H9 (cell line): ENCODE data around the gene PHTF1. TPM values are rescaled to one million over a fixed set of nuclear protein-coding genes. Genes with fewer than 3 reads are reported as not detected.

Source experiments
- DNase-seq: peaks from one replicate; pipeline ENCODE4 v3.0.0-alpha.2; 2017
- H2AFZ ChIP-seq: one replicate; pipeline ENCODE4 v1.6.1; 2013; ENCODE audit warnings: mild to moderate bottlenecking, low read length, control low read depth, moderate library complexity
- H2AK5ac ChIP-seq: 2 replicates; pipeline ENCODE4 v1.6.1; 2013; ENCODE audit warnings: low read length, control low read depth, mixed read lengths; ENCODE audit not compliant: insufficient read length
- H2BK120ac ChIP-seq: one replicate; pipeline ENCODE4 v1.6.1; 2013; ENCODE audit warnings: low read depth, mild to moderate bottlenecking, low read length, control low read depth, inconsistent platforms; ENCODE audit not compliant: poor library complexity, severe bottlenecking
- H2BK12ac ChIP-seq: 2 replicates; pipeline ENCODE4 v1.6.1; 2013; ENCODE audit warnings: low read length, control low read depth, mixed read lengths, low read depth; ENCODE audit not compliant: insufficient read length
- H2BK15ac ChIP-seq: 2 replicates; pipeline ENCODE4 v1.6.1; 2013; ENCODE audit warnings: low read depth, low read length, control low read depth
- H2BK20ac ChIP-seq: one replicate; pipeline ENCODE4 v1.6.1; 2013; ENCODE audit warnings: low read depth, mild to moderate bottlenecking, low read length, control low read depth, inconsistent platforms; ENCODE audit not compliant: poor library complexity, severe bottlenecking
- H2BK5ac ChIP-seq: 2 replicates; pipeline ENCODE4 v1.6.1; 2013; ENCODE audit warnings: low read length, control low read depth, mixed read lengths; ENCODE audit not compliant: insufficient read length
- H3K14ac ChIP-seq: 2 replicates; pipeline ENCODE4 v1.6.1; 2013; ENCODE audit warnings: low read length, control low read depth; ENCODE audit not compliant: insufficient read depth
- H3K18ac ChIP-seq: 2 replicates; pipeline ENCODE4 v1.6.1; 2013; ENCODE audit warnings: low read depth, mild to moderate bottlenecking, mixed read lengths, low read length, control low read depth; ENCODE audit not compliant: insufficient read length
- H3K23ac ChIP-seq: 2 replicates; pipeline ENCODE4 v1.6.1; 2013; ENCODE audit warnings: low read length, control low read depth, mixed read lengths, low read depth; ENCODE audit not compliant: insufficient read length
- H3K23me2 ChIP-seq: 2 replicates; pipeline ENCODE4 v1.6.1; 2013; ENCODE audit warnings: low read depth, mild to moderate bottlenecking, mixed read lengths, low read length, control low read depth; ENCODE audit not compliant: insufficient read length, poor library complexity, severe bottlenecking
- H3K27ac ChIP-seq: 2 replicates; pipeline ENCODE4 v1.5.1; 2013; ENCODE audit warnings: low read length, control low read depth, mixed read lengths, low read depth; ENCODE audit not compliant: insufficient read length
- H3K27me3 ChIP-seq: 2 replicates; pipeline ENCODE4 v1.6.1; 2013; ENCODE audit warnings: low read length, control low read depth, inconsistent platforms; ENCODE audit not compliant: insufficient read depth
- H3K4ac ChIP-seq: 2 replicates; pipeline ENCODE4 v1.6.1; 2013; ENCODE audit warnings: low read depth, mild to moderate bottlenecking, control low read depth, inconsistent platforms, low read length, moderate library complexity
- H3K4me1 ChIP-seq: 2 replicates; pipeline ENCODE4 v1.6.1; 2013; ENCODE audit warnings: low read length, control low read depth, inconsistent platforms; ENCODE audit not compliant: insufficient read depth
- H3K4me2 ChIP-seq: 2 replicates; pipeline ENCODE4 v1.6.1; 2013; ENCODE audit warnings: low read length, control low read depth, mixed read lengths; ENCODE audit not compliant: insufficient read length, insufficient read depth
- H3K56ac ChIP-seq: 2 replicates; pipeline ENCODE4 v1.6.1; 2013; ENCODE audit warnings: low read depth, mild to moderate bottlenecking, mixed read lengths, low read length, control low read depth; ENCODE audit not compliant: insufficient read length
- H3K79me1 ChIP-seq: 2 replicates; pipeline ENCODE4 v1.6.1; 2013; ENCODE audit warnings: low read depth, mild to moderate bottlenecking, moderate library complexity, low read length, control low read depth, inconsistent platforms; ENCODE audit not compliant: insufficient read depth, poor library complexity, severe bottlenecking
- H3K79me2 ChIP-seq: 2 replicates; pipeline ENCODE4 v1.6.1; 2013; ENCODE audit warnings: low read length, control low read depth, inconsistent platforms; ENCODE audit not compliant: insufficient read depth
- H3K9ac ChIP-seq: 2 replicates; pipeline ENCODE4 v1.6.1; 2013; ENCODE audit warnings: low read length, control low read depth, mixed read lengths; ENCODE audit not compliant: insufficient read length; ENCODE audit errors: extremely low read depth
- H3K9me3 ChIP-seq: one replicate; pipeline ENCODE4 v1.6.1; 2013; ENCODE audit warnings: low read depth, low read length, inconsistent platforms; ENCODE audit not compliant: control insufficient read depth
- H3T11ph ChIP-seq: one replicate; pipeline ENCODE4 v1.6.1; 2013; ENCODE audit warnings: mild to moderate bottlenecking, low read length, control low read depth, inconsistent platforms
- H4K20me1 ChIP-seq: one replicate; pipeline ENCODE4 v1.6.1; 2013; ENCODE audit not compliant: control insufficient read depth, insufficient read length, insufficient read depth
- H4K5ac ChIP-seq: 2 replicates; pipeline ENCODE4 v1.6.1; 2013; ENCODE audit warnings: low read depth, mild to moderate bottlenecking, mixed read lengths, low read length, control low read depth; ENCODE audit not compliant: insufficient read length
- H4K8ac ChIP-seq: replicated peaks from 2 replicates; pipeline ENCODE4 v1.6.1; 2013; ENCODE audit warnings: low read length, control low read depth, mixed read lengths, low read depth; ENCODE audit not compliant: insufficient read length
- H4K91ac ChIP-seq: 2 replicates; pipeline ENCODE4 v1.6.1; 2013; ENCODE audit warnings: low read depth, mild to moderate bottlenecking, moderate library complexity, mixed read lengths, low read length, control low read depth; ENCODE audit not compliant: insufficient read length
- H3K27ac Mint-ChIP-seq, 3 experiments: 2 replicates in 2 of 3; 3 replicates in 1 of 3; pipeline ENCODE4 v1.8.0; 2020 to 2021; ENCODE audit warnings: mixed read lengths in 3 of 3, mild to moderate bottlenecking in 1 of 3, moderate library complexity in 1 of 3
- H3K27me3 Mint-ChIP-seq: 2 replicates; pipeline ENCODE4 v1.8.0; 2021; ENCODE audit warnings: low read depth, mild to moderate bottlenecking, moderate library complexity, mixed read lengths
- H3K36me3 Mint-ChIP-seq, 3 experiments: 2 replicates in 2 of 3; 3 replicates in 1 of 3; pipeline ENCODE4 v1.8.0; 2020 to 2021; ENCODE audit warnings: low read depth in 3 of 3, mixed read lengths in 3 of 3; ENCODE audit not compliant: insufficient read depth in 1 of 3
- H3K4me1 Mint-ChIP-seq, 2 experiments: 2 replicates each; pipeline ENCODE4 v1.8.0; 2020; ENCODE audit warnings: mixed read lengths in 2 of 2
- H3K4me3 Mint-ChIP-seq, 2 experiments: 2 replicates in 1 of 2; 3 replicates in 1 of 2; pipeline ENCODE4 v1.8.0; 2020 to 2021; ENCODE audit warnings: mild to moderate bottlenecking in 2 of 2, mixed read lengths in 2 of 2, moderate library complexity in 1 of 2
- H3K9me3 Mint-ChIP-seq, 2 experiments: 2 replicates in 1 of 2; 3 replicates in 1 of 2; pipeline ENCODE4 v1.8.0; 2020; ENCODE audit warnings: mild to moderate bottlenecking in 2 of 2, mixed read lengths in 2 of 2, moderate library complexity in 1 of 2
- CTCF ChIP-seq: fragments of 200-600 bp; sonication (generic); conservative IDR thresholded peaks from 3 replicates; pipeline ENCODE4 v1.8.0; 2021; ENCODE audit warnings: antibody characterized with exemption, mild to moderate bottlenecking
- WGBS: extraction: QIAGEN DNeasy Blood & Tissue Kit; methylation state at CpG from one replicate; pipeline ENCODE4 v1.1.7; 2013; ENCODE audit warnings: missing lambda C conversion rate, low lambda C conversion rate, mixed read lengths; ENCODE audit not compliant: insufficient read length; ENCODE audit errors: extremely low coverage; 5-methylcytosine and 5-hydroxymethylcytosine counted together
- total RNA-seq: library from RNA; stranded (reverse); gene quantifications from 2 replicates; pipeline ENCODE4 v1.2.1, GENCODE V29; 2021

PHTF1 gene
- total RNA-seq, 1 experiment from 2014 or later: 28.4 TPM

GRCh38 chr1:113758631-113759332, 504 bp downstream of the PHTF1 start:
- Histone ChIP-seq H3K23ac (no peak overlapping the region), H4K8ac (no peak overlapping the region), H3K4ac (no peak overlapping the region), H3K23me2 (peaks cover 13% of the 10 kb centered on the region), H3K14ac (peak overlapping the region; percentile 50; the same call in 1 of the 2 replicates), H2AFZ (no peak overlapping the region), H3K4me2 (peak overlapping the region; percentile 97), H4K5ac (no peak overlapping the region), H2BK120ac (no peak overlapping the region), H2BK5ac (no peak overlapping the region), H3K9me3 (no peaks in the 10 kb centered on the region), H3K9ac (peak overlapping the region; percentile 86), H4K91ac (no peak overlapping the region), H3K4me1 (no peaks in the 10 kb centered on the region), H3T11ph (no peak overlapping the region), H4K20me1 (no peaks in the 10 kb centered on the region), H3K27ac (no peak overlapping the region), H3K79me2 (no peaks in the 10 kb centered on the region), H3K27me3 (no peaks in the 10 kb centered on the region), H3K79me1 (no peaks in the 10 kb centered on the region), H2BK20ac (no peak overlapping the region), H3K18ac (no peak overlapping the region), H2AK5ac (no peak overlapping the region), H2BK12ac (no peak overlapping the region), H2BK15ac (no peak overlapping the region), H3K56ac (no peak overlapping the region)
- H3K36me3 Mint-ChIP-seq: peaks cover 8 to 27% (median 14%) of the 10 kb centered on the region in 3 experiments; a peak in 6 of 7 replicates
- H3K27me3 Mint-ChIP-seq: no peaks in the 10 kb centered on the region; the same call in 1 of the 2 replicates
- H3K4me3 Mint-ChIP-seq: peak overlapping the region; percentile 87 to 93
- peaks cover 26 to 31% of the 10 kb centered on the region in 2 experiments for H3K4me1 Mint-ChIP-seq
- no peak for TF ChIP-seq CTCF
- WGBS: no CpG with 5 or more reads among the region's 55 CpGs
- H3K9me3 Mint-ChIP-seq: no peaks in the 10 kb centered on the region
- H3K27ac Mint-ChIP-seq: peak overlapping the region; percentile 98 to 99 (median 98); a peak in 6 of 7 replicates
- DNase-seq: peak; percentile 80
